ENCODE measurements around the gene IL20RA.

Gene IL20RA

DNA sequence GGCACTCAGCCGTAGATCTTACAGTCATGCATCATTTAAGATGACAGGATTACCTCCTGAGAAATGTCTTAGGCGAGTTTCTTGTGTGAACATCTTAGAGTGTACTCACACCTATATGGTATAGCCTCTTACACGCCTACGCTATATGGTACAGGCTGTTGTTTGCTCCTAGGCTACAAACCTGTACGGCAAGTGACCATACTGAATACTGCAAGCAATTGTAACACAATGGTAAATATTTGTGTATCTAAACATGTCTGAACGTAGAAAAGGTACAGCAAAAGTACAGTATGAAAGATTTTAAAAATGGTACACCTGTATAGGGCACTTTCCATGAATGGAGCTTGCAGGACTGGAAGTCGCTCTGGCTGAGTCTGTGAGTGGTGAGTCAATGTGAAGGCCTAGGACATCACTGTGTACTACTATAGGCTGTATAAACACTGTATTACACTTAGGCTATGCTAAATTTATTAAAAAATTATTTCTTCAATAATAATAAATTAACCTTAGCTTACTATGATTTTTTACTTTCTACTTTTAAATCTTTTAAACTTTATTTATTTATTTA lies 541 bp upstream of the IL20RA start:
- H3K27ac ChIP-seq (ENCODE audit: low read depth in 2 of 2, low read length in 2 of 2): peak overlapping the region; percentile 63 to 71
- H3K27me3 ChIP-seq (ENCODE audit: control insufficient read depth in 2 of 2, insufficient read depth in 2 of 2, low read length in 2 of 2): peaks cover 6 to 14% of the 10 kb centered on the region in 2 donors
- H3K36me3 ChIP-seq (ENCODE audit: control insufficient read depth in 2 of 2, insufficient read depth in 2 of 2, low read length in 2 of 2): no peaks in the 10 kb centered on the region
- peak overlapping the region; percentile 63 to 82 for H3K9ac ChIP-seq (ENCODE audit: low read depth in 1 of 2, low read length in 2 of 2)
- peak overlapping the region; percentile 63 to 83 for H3K4me3 ChIP-seq (ENCODE audit: low read length in 2 of 2)
- no peaks in the 10 kb centered on the region for H3K9me3 ChIP-seq (ENCODE audit: control insufficient read depth in 2 of 2, low read length in 2 of 2)
- H3K4me1 ChIP-seq (ENCODE audit: control insufficient read depth in 2 of 2, insufficient read depth in 2 of 2, low read length in 2 of 2): peaks cover 5 to 18% of the 10 kb centered on the region in 2 donors

DNA sequence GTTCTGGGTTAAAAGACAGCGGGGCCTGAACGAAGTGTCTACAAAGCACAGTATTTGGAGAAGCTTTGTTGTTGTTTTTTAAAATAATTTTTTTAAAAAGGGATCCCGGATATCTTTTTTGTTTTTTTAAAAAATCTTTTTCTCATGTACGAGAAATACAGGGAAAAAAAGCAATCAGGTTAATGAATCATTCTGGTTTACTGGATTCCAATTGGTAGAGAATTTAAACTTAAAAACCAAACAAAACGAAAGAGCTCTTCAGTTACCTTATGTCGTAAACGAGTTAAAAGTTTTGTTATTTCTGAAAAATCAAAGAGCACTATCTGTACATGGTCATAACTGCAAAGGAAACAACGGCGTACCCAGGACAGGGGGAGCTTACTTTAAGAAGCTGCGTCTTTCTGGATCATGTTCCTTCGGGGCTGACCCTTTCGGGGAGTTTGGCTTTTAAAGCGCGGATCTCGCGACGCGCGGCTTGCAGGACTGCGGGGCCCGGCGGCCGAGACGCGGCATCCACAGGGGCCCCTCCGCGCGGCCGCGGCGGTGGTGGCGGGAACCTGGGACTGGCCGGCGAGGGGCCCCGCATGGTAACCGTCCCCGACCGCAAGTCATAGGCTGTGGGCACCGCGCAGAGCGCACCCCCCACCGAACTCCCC lies 927 bp downstream of the IL20RA start:
- Histone ChIP-seq H3K4me3 (ENCODE audit: low read length in 2 of 2) (peak overlapping the region; percentile 63 to 83), H3K4me1 (ENCODE audit: control insufficient read depth in 2 of 2, insufficient read depth in 2 of 2, low read length in 2 of 2) (peaks cover 5 to 11% of the 10 kb centered on the region in 2 donors), H3K36me3 (ENCODE audit: control insufficient read depth in 2 of 2, insufficient read depth in 2 of 2, low read length in 2 of 2) (no peaks in the 10 kb centered on the region), H3K27ac (ENCODE audit: low read depth in 2 of 2, low read length in 2 of 2) (peak overlapping the region; percentile 63 to 71), H3K27me3 (ENCODE audit: control insufficient read depth in 2 of 2, insufficient read depth in 2 of 2, low read length in 2 of 2) (peaks cover 6 to 14% of the 10 kb centered on the region in 2 donors), H3K9ac (ENCODE audit: low read depth in 1 of 2, low read length in 2 of 2) (peak overlapping the region; percentile 63 to 82), H3K9me3 (ENCODE audit: control insufficient read depth in 2 of 2, low read length in 2 of 2) (no peaks in the 10 kb centered on the region)

DNA sequence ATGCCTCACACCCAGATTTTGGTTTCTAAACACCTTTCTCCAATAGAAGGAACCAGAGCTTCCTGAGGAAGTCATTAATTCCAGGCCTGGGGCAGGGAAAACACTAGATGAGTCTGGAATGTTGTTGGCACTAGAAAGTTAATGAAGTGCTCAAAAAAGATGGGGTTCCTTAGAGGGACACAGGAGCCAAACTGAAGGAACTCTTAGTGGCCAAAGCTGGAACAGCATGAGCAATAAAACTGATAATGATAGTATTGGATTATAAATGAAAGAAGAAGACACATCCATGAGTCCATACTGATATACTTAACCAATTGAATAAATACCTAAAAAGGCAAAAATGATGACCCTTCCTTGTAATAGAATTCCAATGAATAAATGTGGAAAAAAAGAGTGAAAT lies 4.4 kb downstream of the IL20RA start:
- Histone ChIP-seq H3K9ac (ENCODE audit: low read depth in 1 of 2, low read length in 2 of 2) (no peak overlapping the region), H3K27me3 (ENCODE audit: control insufficient read depth in 2 of 2, insufficient read depth in 2 of 2, low read length in 2 of 2) (peaks cover 4 to 6% of the 10 kb centered on the region in 2 donors), H3K4me3 (ENCODE audit: low read length in 2 of 2) (no peak overlapping the region), H3K36me3 (ENCODE audit: control insufficient read depth in 2 of 2, insufficient read depth in 2 of 2, low read length in 2 of 2) (no peaks in the 10 kb centered on the region), H3K27ac (ENCODE audit: low read depth in 2 of 2, low read length in 2 of 2) (no peak overlapping the region), H3K9me3 (ENCODE audit: control insufficient read depth in 2 of 2, low read length in 2 of 2) (no peaks in the 10 kb centered on the region), H3K4me1 (ENCODE audit: control insufficient read depth in 2 of 2, insufficient read depth in 2 of 2, low read length in 2 of 2) (peaks cover 14 to 28% of the 10 kb centered on the region in 2 donors)

DNA sequence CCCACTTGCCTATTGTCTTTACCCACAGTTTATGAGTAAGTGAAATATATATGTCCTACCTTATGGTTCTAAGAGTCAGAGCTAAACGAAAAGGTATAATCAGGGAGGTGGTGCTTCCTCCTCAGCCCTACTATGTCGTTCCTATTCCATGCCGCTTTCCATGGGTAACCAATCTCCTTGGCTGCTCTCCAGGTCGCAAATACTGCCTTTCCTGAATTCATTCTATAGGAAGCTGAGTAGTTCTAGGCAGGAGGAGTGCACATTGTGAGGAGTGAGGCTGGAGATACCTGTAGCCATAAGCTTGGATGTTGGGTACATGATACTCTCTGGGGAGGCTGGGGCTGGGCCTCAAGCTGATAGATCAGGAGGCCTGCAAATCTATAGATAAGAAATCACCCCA lies 5.8 kb downstream of the IL20RA start:
- Histone ChIP-seq H3K9me3 (ENCODE audit: control insufficient read depth in 2 of 2, low read length in 2 of 2) (no peaks in the 10 kb centered on the region), H3K9ac (ENCODE audit: low read depth in 1 of 2, low read length in 2 of 2) (no peak overlapping the region)

DNA sequence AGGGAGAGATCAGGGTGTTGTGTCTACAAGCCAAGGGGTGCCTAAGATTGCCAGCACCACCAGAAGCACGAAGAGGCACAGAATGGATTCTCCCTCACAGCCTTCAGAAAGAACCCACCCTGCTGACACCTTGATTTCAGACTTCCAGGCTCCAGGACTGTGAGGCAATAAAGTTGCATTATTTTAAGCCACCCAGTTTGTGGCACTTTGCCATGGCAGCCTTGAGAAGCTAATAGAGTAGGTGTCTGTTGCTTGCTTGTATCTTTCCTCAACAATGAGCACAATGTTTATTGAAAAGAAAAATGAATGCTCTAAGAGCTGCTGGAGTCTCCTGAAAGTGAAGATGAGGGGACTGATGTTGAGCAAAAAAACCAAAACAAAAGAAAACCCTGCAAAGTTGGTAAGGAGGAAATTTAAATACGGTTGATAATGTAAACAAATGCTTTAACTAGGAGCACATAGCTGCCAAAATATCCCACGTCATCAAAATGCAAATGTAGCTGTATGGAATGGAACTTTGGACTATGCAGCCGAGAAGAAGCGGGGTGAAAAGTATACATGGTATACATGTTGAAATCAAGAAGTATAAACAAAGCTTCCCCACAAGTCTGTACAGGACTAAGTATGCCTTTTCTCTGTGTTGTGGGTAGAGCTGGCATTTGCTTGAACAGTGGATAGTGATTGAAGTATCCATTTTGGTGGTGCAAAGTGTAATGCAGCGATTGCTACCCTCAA lies 8.0 kb downstream of the IL20RA start:
- Histone ChIP-seq H3K9ac (ENCODE audit: low read depth in 1 of 2, low read length in 2 of 2) (no peak overlapping the region), H3K9me3 (ENCODE audit: control insufficient read depth in 2 of 2, low read length in 2 of 2) (no peaks in the 10 kb centered on the region), H3K4me3 (ENCODE audit: low read length in 2 of 2) (peak overlapping the region; percentile 5 to 33), H3K27ac (ENCODE audit: low read depth in 2 of 2, low read length in 2 of 2) (peak overlapping the region; percentile 13 to 26), H3K36me3 (ENCODE audit: control insufficient read depth in 2 of 2, insufficient read depth in 2 of 2, low read length in 2 of 2) (no peaks in the 10 kb centered on the region), H3K4me1 (ENCODE audit: control insufficient read depth in 2 of 2, insufficient read depth in 2 of 2, low read length in 2 of 2) (peaks cover 9 to 17% of the 10 kb centered on the region in 2 donors), H3K27me3 (ENCODE audit: control insufficient read depth in 2 of 2, insufficient read depth in 2 of 2, low read length in 2 of 2) (no peaks in the 10 kb centered on the region)

More for the DNA sequence above, 5.8 kb downstream of the IL20RA start:
- no peak overlapping the region for H3K27ac ChIP-seq (ENCODE audit: low read depth in 2 of 2, low read length in 2 of 2)
- peaks cover 0 to 4% of the 10 kb centered on the region in 2 donors for H3K27me3 ChIP-seq (ENCODE audit: control insufficient read depth in 2 of 2, insufficient read depth in 2 of 2, low read length in 2 of 2)
- peaks cover 11 to 28% of the 10 kb centered on the region in 2 donors for H3K4me1 ChIP-seq (ENCODE audit: control insufficient read depth in 2 of 2, insufficient read depth in 2 of 2, low read length in 2 of 2)
- no peaks in the 10 kb centered on the region for H3K36me3 ChIP-seq (ENCODE audit: control insufficient read depth in 2 of 2, insufficient read depth in 2 of 2, low read length in 2 of 2)
- no peak overlapping the region for H3K4me3 ChIP-seq (ENCODE audit: low read length in 2 of 2)

DNA sequence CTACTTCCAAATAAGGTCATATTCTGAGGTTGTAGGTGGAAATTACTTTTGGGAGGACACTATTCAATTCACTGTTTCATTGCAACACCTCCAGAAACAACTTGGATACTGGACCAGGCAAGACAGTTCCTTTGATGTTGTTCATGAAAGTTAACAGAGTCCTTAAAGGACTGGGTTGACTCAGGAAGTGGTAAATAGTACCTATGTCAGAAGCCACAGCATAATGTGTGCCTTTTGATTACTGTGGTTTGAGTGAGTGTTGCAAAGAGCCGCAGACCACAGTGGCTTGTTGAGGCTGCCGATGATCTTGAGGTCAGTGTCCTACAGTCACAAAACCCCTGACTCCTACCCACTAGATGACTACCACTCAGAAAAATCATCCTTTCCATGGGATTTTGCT lies 10.9 kb downstream of the IL20RA start:
- no peak overlapping the region for H3K27ac ChIP-seq (ENCODE audit: low read depth in 2 of 2, low read length in 2 of 2)
- H3K9me3 ChIP-seq (ENCODE audit: control insufficient read depth in 2 of 2, low read length in 2 of 2): no peaks in the 10 kb centered on the region
- H3K27me3 ChIP-seq (ENCODE audit: control insufficient read depth in 2 of 2, insufficient read depth in 2 of 2, low read length in 2 of 2): no peaks in the 10 kb centered on the region
- no peaks in the 10 kb centered on the region for H3K36me3 ChIP-seq (ENCODE audit: control insufficient read depth in 2 of 2, insufficient read depth in 2 of 2, low read length in 2 of 2)
- no peak overlapping the region for H3K4me3 ChIP-seq (ENCODE audit: low read length in 2 of 2)
- H3K9ac ChIP-seq (ENCODE audit: low read depth in 1 of 2, low read length in 2 of 2): no peak overlapping the region
- peaks cover 9 to 17% of the 10 kb centered on the region in 2 donors for H3K4me1 ChIP-seq (ENCODE audit: control insufficient read depth in 2 of 2, insufficient read depth in 2 of 2, low read length in 2 of 2)

DNA sequence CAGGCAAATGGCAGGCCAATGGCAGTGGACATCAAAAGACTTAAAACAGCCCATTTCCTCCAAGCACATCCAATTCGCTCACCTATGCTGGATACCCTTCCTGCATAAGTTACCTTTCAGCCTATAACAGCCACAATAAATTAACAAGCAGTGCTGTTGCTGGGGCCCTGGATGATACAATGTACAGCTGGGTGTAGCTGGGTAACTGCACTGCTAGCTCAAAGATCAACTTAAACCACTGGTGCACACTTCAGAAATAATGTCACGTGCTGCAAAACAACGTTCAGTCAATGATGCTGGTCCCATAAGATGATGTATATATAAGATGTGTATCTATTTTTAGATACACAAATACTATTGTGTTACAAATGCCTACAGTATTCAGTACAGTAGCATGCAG lies 13.6 kb downstream of the IL20RA start:
- no peak overlapping the region for H3K4me3 ChIP-seq (ENCODE audit: low read length in 2 of 2)
- H3K27me3 ChIP-seq (ENCODE audit: control insufficient read depth in 2 of 2, insufficient read depth in 2 of 2, low read length in 2 of 2): peaks cover 0 to 2% of the 10 kb centered on the region in 2 donors
- no peaks in the 10 kb centered on the region for H3K9me3 ChIP-seq (ENCODE audit: control insufficient read depth in 2 of 2, low read length in 2 of 2)
- H3K4me1 ChIP-seq (ENCODE audit: control insufficient read depth in 2 of 2, insufficient read depth in 2 of 2, low read length in 2 of 2): peaks cover 3 to 5% of the 10 kb centered on the region in 2 donors
- no peaks in the 10 kb centered on the region for H3K36me3 ChIP-seq (ENCODE audit: control insufficient read depth in 2 of 2, insufficient read depth in 2 of 2, low read length in 2 of 2)
- H3K9ac ChIP-seq (ENCODE audit: low read depth in 1 of 2, low read length in 2 of 2): no peak overlapping the region
- H3K27ac ChIP-seq (ENCODE audit: low read depth in 2 of 2, low read length in 2 of 2): no peak overlapping the region

DNA sequence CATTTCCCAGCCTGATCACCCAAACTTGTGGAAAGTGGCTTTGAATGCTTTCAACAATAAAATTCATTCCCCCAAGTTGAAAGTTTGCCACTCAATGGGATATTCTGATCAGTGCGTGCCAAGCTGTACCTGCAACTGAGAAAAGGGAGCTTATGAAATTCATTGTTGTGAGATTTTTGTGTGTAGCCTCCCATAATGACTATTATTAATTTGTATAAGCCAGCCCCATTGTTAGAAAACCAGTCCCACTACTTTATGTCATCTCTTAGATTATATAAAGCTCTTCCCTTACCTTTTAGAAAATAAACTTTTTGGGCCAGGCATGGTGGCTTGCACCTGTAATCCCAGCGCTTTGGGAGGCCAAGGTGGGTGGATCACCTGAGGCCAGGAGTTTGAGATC lies 15.9 kb downstream of the IL20RA start:
- Histone ChIP-seq H3K27ac (ENCODE audit: low read depth in 2 of 2, low read length in 2 of 2) (no peak overlapping the region), H3K4me1 (ENCODE audit: control insufficient read depth in 2 of 2, insufficient read depth in 2 of 2, low read length in 2 of 2) (peaks cover 12 to 17% of the 10 kb centered on the region in 2 donors), H3K4me3 (ENCODE audit: low read length in 2 of 2) (no peak overlapping the region), H3K36me3 (ENCODE audit: control insufficient read depth in 2 of 2, insufficient read depth in 2 of 2, low read length in 2 of 2) (no peaks in the 10 kb centered on the region), H3K27me3 (ENCODE audit: control insufficient read depth in 2 of 2, insufficient read depth in 2 of 2, low read length in 2 of 2) (peaks cover 0 to 2% of the 10 kb centered on the region in 2 donors), H3K9me3 (ENCODE audit: control insufficient read depth in 2 of 2, low read length in 2 of 2) (no peaks in the 10 kb centered on the region), H3K9ac (ENCODE audit: low read depth in 1 of 2, low read length in 2 of 2) (no peak overlapping the region)

DNA sequence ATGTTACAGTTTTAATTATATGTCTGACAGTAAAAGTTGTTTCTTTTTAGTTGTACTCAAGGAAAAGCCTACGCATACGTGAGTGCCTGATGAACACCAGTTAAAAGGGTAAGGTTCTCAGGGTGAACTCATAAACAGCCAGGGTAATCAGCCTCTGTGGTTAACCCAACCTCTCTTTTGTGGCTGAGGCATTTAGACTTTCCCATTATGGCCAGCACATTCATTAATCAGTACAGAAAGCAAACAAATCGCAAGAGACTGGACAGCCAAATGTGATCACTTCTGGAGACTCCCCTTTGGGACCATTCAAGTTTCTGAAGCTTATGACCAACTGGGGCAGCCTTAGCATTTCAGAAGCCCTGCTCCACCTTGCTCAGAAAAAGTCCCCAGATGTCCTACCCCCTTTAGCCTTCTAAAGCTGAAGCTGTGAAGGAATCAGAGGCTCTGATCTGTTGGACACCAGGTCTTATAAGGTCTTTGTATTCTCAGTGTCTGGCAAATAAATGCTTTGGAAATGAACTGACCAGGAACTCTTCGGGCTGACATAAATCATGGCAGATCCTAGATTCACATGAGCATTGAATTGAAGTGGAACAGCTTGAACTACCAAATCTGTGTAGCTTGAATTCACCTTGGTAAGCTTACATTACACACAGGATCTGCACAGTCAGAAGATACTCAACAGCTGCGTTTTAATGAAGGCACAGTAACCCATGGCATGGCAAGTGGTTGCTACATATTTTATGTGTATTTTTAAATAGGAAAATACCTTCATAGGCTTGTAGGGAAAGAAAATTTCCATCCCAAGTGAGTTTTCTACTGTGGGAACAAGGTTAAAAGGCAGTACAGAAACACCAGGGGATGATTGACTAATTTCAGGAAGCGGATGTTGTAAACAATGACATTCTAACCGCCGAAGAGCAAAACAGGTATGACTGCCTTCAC lies 18.7 kb downstream of the IL20RA start:
- peak overlapping the region in 1 of 2 donors; percentile 28 for H3K4me3 ChIP-seq (ENCODE audit: low read length in 2 of 2)
- H3K27me3 ChIP-seq (ENCODE audit: control insufficient read depth in 2 of 2, insufficient read depth in 2 of 2, low read length in 2 of 2): peaks cover 0 to 2% of the 10 kb centered on the region in 2 donors
- no peak overlapping the region for H3K9ac ChIP-seq (ENCODE audit: low read depth in 1 of 2, low read length in 2 of 2)
- peaks cover 12 to 17% of the 10 kb centered on the region in 2 donors for H3K4me1 ChIP-seq (ENCODE audit: control insufficient read depth in 2 of 2, insufficient read depth in 2 of 2, low read length in 2 of 2)
- no peaks in the 10 kb centered on the region for H3K36me3 ChIP-seq (ENCODE audit: control insufficient read depth in 2 of 2, insufficient read depth in 2 of 2, low read length in 2 of 2)
- peak overlapping the region; percentile 56 to 78 for H3K27ac ChIP-seq (ENCODE audit: low read depth in 2 of 2, low read length in 2 of 2)
- H3K9me3 ChIP-seq (ENCODE audit: control insufficient read depth in 2 of 2, low read length in 2 of 2): no peaks in the 10 kb centered on the region
